Measurements from ENCODE around the gene STAT2.

STAT2 gene

GRCh38 chr12:56315622-56316473 is 44.1 kb downstream of the STAT2 start, which contains the start of gene CNPY2:
Gene CNPY2 (minus strand): TSS chr12:56315988. CDS start chr12:56315217, 771 bp downstream.
- Histone ChIP-seq H3K79me2 (ENCODE audit: low read length) (peaks cover 18% of the 10 kb centered on the region), H3K4me3 (ENCODE audit: low read length) (peak within 1 kb of the TSS; percentile 94), H3K27me3 (replicated peaks; ENCODE audit: insufficient read depth, low read length) (no peaks in the 10 kb centered on the region), H3K4me1 (ENCODE audit: low read length) (peaks cover 12% of the 10 kb centered on the region), H3K9me2 (replicated peaks; ENCODE audit: insufficient read depth, low read length) (no peaks in the 10 kb centered on the region), H3K9me3 (replicated peaks; ENCODE audit: insufficient read depth, low read length) (no peaks in the 10 kb centered on the region), H3F3A (ENCODE audit: insufficient read depth, low read length) (peaks cover 4% of the 10 kb centered on the region; the same call in 1 of the 2 replicates), H4K20me1 (ENCODE audit: insufficient read depth, low read length) (no peaks in the 10 kb centered on the region), H3K4me2 (ENCODE audit: low read depth, low read length) (peak within 1 kb of the TSS; percentile 91), H3K27ac (ENCODE audit: low read length) (peak within 1 kb of the TSS; percentile 85), H3K9ac (ENCODE audit: low read length) (peak within 1 kb of the TSS; percentile 92), H2AFZ (ENCODE audit: low read length) (peak within 1 kb of the TSS; percentile 87), H3K36me3 (replicated peaks; ENCODE audit: insufficient read depth, low read length) (no peaks in the 10 kb centered on the region)
- DNase-seq, result peak; percentile 98
- TF ChIP-seq CTCF (IDR thresholded peaks at IDR 0.05; ENCODE audit: low read length), result peak; percentile 23
- TF ChIP-seq EZH2phosphoT487 (IDR thresholded peaks at IDR 0.05; ENCODE audit: low read length), result no peak
- TF ChIP-seq EZH2 (optimal IDR thresholded peaks at IDR 0.05; ENCODE audit: low read depth, low read length), result no peak

- H3K79me2 ChIP-seq (ENCODE audit: low read length), result peaks cover 18% of the 10 kb centered on the region
- peak overlapping the region; percentile 94 for H3K4me3 ChIP-seq (ENCODE audit: low read length)
- peak overlapping the region; percentile 85 for H3K27ac ChIP-seq (ENCODE audit: low read length)
- no peaks in the 10 kb centered on the region for H3K9me3 ChIP-seq (replicated peaks; ENCODE audit: insufficient read depth, low read length)
- peak; percentile 16 for DNase-seq
- no peaks in the 10 kb centered on the region for H4K20me1 ChIP-seq (ENCODE audit: insufficient read depth, low read length)
- peak overlapping the region; percentile 91 for H3K4me2 ChIP-seq (ENCODE audit: low read depth, low read length)
- no peaks in the 10 kb centered on the region for H3K9me2 ChIP-seq (replicated peaks; ENCODE audit: insufficient read depth, low read length)
- H3K27me3 ChIP-seq (replicated peaks; ENCODE audit: insufficient read depth, low read length), result no peaks in the 10 kb centered on the region
- H3K36me3 ChIP-seq (replicated peaks; ENCODE audit: insufficient read depth, low read length), result no peaks in the 10 kb centered on the region
- TF ChIP-seq EZH2phosphoT487 (IDR thresholded peaks at IDR 0.05; ENCODE audit: low read length) (no peak), CTCF (IDR thresholded peaks at IDR 0.05; ENCODE audit: low read length) (no peak), EZH2 (optimal IDR thresholded peaks at IDR 0.05; ENCODE audit: low read depth, low read length) (no peak)
- H3K4me1 ChIP-seq (ENCODE audit: low read length), result peaks cover 12% of the 10 kb centered on the region
- peaks cover 4% of the 10 kb centered on the region; the same call in 1 of the 2 replicates for H3F3A ChIP-seq (ENCODE audit: insufficient read depth, low read length)
- H3K9ac ChIP-seq (ENCODE audit: low read length), result peak overlapping the region; percentile 92
- H2AFZ ChIP-seq (ENCODE audit: low read length), result peak overlapping the region; percentile 87
Observed at GRCh38 chr12:56315249-56315621, 44.7 kb downstream of the STAT2 start.

GRCh38 chr12:56311003-56311402 is 48.9 kb downstream of the STAT2 start:
- Histone ChIP-seq H3K4me2 (ENCODE audit: low read depth, low read length) (no peak overlapping the region), H3K9me2 (replicated peaks; ENCODE audit: insufficient read depth, low read length) (no peaks in the 10 kb centered on the region), H3K4me1 (ENCODE audit: low read length) (peaks cover 5% of the 10 kb centered on the region; the same call in 1 of the 2 replicates), H3K4me3 (ENCODE audit: low read length) (no peak overlapping the region), H3K27me3 (replicated peaks; ENCODE audit: insufficient read depth, low read length) (no peaks in the 10 kb centered on the region), H3K9me3 (replicated peaks; ENCODE audit: insufficient read depth, low read length) (no peaks in the 10 kb centered on the region), H2AFZ (ENCODE audit: low read length) (no peak overlapping the region), H3K36me3 (replicated peaks; ENCODE audit: insufficient read depth, low read length) (no peaks in the 10 kb centered on the region), H3F3A (ENCODE audit: insufficient read depth, low read length) (no peaks in the 10 kb centered on the region), H3K9ac (ENCODE audit: low read length) (no peak overlapping the region), H3K79me2 (ENCODE audit: low read length) (peaks cover 18% of the 10 kb centered on the region), H4K20me1 (ENCODE audit: insufficient read depth, low read length) (no peaks in the 10 kb centered on the region), H3K27ac (ENCODE audit: low read length) (no peak overlapping the region)
- TF ChIP-seq CTCF (IDR thresholded peaks at IDR 0.05; ENCODE audit: low read length) (no peak), EZH2phosphoT487 (IDR thresholded peaks at IDR 0.05; ENCODE audit: low read length) (no peak), EZH2 (optimal IDR thresholded peaks at IDR 0.05; ENCODE audit: low read depth, low read length) (no peak)
- DNase-seq, result no peak
